ENCODE data around the gene NOXA1.
A peak's percentile ranks its signal among the peaks of the same experiment; 100 is the strongest.
"Not testable (repeated sequence)": the region's sequence is repeated elsewhere in the genome, so short reads cannot be mapped to it uniquely, and the experiment has no call there.

NOXA1 gene, protein sequence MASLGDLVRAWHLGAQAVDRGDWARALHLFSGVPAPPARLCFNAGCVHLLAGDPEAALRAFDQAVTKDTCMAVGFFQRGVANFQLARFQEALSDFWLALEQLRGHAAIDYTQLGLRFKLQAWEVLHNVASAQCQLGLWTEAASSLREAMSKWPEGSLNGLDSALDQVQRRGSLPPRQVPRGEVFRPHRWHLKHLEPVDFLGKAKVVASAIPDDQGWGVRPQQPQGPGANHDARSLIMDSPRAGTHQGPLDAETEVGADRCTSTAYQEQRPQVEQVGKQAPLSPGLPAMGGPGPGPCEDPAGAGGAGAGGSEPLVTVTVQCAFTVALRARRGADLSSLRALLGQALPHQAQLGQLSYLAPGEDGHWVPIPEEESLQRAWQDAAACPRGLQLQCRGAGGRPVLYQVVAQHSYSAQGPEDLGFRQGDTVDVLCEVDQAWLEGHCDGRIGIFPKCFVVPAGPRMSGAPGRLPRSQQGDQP

DNA sequence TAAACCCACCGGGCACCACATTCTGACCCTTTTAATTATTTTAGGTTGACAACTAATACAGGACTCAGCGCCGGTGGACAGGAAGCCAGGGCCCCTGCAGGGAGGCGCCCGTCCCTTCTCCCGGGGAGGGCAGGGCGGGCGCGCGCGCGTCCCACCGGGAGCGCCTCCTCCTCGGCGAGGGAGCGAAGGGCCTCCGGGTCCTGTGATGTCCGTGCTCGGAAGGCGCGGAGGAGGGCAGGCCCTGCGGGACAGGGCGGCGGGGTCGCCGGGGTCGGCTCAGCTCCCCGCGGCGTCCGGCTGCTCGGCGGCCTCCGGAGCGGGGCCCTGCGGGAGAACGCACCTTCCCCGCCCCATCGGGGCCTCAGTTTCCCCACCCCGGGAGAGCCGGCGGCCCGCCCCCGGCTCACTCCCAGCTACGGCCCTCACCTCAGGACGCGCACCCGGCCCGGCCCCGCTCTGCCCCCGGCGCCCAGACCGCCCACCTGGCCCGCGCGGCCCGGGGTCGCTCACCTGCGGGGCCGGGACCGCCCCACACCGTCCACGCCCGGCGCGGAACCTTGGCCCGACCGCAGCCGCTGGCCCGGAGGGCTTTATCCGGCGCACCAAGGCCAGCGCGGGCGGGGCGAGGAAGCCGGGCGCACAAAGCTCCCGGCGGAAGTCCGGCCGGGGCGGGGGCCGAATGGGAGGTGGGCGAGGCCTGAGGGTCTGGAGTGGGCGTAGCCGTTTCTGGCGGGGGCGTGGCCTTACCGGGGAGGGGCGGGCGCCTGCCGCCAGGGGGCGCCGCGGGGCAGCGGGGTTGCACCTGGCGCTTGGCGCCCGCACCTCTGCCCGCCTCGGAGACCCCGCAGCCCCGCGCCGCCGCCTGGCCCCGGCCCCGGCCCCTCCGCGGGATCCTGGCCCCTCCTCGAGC lies at the start of gene NOXA1, which contains the start of gene EXD3:
Gene NOXA1 (plus strand): TSS at position 790 of the 910 bp plus-strand sequence. CDS start 137 bp downstream, outside the sequence.
Gene EXD3 (minus strand): TSS at position 559 of the 910 bp plus-strand sequence. CDS start 27,805 bp downstream, outside the sequence.
- DNase-seq: peak; percentile 73

DNA sequence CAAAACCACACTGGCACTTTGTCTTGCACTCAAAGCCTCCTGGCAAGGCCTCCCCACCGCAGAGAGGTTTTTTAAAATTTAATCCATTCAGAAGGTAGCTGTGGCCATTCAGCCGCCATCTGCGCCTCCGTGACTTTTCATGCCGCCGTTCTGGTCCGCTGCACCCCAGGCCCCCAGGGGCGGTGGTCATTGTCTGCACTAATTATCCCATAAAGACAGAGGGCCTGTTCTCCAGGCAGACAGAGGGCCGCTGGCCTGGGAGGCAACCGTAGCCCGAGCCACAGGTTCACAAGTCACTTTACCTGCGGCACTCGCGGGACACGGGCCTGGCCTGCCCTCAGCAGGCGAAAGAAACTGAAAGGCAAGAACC lies 49.6 kb upstream of the NOXA1 start:
- DNase-seq: no peak

DNA sequence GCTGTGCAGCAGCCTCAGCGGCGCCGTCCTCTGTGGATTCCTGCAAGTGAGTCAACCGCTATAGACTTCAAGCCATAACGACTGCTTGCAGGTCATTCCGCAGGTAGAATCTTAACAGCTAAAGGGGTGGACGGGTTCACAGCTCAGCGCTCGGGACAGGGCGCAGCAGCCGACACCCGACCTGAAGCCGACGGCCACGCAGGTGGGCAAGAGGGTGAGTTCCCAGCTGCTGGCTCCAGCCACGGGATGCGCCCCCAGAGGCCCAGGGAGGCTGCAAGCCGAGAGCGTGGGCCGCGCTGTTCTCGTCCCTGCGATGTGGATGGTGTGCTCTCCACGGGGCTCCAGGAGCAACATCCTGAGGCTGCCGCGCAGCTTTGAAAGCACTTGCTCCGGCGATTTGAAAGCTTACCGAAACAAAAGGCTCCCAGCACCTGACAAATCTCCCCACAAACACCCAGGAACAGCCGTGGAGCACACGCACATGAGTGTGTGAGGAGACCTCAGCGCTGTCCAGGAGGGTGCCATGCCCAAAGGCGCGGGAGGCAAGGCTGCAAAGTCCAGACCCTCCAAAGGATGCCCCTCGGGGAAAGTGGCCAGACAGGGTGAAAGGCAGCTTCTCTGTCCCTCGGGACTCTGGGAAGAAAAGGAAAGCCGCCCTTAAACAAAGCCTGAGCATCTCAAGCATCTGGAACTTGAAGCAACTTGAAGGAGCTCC lies 48.9 kb upstream of the NOXA1 start:
- DNase-seq: no peak

DNA sequence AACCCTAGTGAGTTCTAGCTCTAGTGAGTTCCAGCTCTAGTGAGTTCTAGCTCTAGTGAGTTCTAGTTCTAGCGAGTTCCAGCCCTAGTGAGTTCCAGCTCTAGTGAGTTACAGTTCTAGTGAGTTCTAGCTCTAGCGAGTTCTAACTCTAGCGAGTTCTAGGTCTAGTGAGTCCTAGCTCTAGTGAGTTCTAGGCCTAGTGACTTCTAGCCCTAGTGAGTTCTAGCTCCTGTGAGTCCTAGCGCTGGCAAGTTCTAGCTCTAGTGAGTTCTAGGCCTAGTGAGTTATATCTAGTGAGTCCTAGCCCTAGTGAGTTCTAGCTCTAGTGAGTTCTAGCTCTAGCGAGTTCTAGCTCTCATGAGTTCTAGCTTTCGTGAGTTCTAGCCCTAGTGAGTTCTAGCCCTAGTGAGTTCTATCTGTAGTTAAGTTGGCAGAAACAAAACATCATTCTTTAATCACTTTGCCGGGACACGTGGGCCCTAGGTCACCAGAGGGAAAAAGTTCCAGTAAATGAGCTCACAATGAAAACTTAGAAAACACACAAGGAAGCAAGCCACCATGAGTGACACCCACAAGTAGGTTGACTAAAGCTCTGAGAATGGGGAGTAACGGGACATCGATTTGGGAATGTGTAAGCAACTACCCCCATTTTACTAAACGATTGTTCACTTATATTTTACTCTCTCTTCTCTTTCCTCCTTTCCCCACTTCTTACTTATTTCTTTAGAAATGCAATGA lies 47.7 kb upstream of the NOXA1 start:
- no peak for DNase-seq

DNA sequence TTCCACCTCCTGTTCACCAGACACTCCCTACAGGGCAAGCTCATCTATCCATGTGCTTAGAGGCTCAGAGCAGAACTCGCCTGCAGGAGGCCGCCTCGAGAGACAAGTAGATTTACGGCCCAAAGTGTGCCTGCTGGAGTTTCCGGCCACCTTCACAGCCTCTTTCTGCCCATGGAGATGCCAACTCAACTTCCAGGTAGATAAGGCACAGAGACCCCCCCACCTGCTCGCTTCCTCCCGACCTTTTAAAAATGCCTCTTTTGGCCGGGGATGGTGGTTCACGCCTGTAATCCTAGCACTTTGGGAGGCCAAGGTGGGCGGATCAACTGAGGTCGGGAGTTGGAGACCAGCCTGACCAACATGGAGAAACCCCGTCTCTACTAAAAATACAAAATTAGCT lies 46.8 kb upstream of the NOXA1 start:
- DNase-seq: no peak

DNA sequence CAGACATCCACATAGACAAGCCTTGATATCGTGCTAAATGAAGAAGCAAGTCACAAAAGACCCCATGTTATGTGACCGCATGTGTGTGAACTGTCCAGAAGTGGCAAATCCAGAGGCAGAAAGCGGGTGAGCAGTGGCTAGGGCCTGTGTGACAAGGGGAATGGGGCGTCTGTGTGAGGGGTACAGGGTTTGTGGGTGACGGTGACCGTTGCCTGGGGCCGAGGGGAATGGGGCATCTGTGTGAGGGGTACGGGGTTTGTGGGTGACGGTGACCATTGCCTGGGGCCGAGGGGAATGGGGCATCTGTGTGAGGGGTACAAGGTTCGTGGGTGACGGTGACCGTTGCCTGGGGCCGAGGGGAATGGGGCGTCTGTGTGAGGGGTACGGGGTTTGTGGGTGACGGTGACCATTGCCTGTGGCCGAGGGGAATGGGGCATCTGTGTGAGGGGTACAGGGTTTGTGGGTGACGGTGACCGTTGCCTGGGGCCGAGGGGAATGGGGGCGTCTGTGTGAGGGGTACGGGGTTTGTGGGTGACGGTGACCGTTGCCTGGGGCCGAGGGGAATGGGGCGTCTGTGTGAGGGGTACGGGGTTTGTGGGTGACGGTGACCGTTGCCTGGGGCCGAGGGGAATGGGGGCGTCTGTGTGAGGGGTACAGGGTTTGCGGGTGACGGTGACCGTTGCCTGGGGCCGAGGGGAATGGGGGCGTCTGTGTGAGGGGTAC lies 44.3 kb upstream of the NOXA1 start:
- DNase-seq: not testable (repeated sequence)

DNA sequence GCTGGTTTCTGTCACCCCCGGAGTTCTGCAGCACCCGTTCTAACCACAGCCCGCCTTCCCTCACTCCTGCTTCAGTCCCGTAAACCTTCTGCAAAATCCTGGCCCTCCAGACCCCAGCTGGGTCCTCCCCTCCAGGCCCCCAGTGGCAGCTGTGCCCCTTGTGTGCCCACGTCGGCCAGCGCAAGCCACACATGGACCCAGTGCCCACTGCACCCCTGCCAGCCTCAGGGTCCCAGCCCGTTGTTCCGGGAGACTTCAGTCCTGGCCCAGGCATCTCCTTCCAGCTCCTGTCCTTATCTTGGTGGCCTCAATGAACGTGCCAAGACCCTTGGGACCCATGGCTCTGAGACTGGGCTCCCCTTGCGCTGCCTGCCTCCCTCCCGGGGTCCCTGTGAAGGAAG lies 43.4 kb upstream of the NOXA1 start:
- DNase-seq: no peak

DNA sequence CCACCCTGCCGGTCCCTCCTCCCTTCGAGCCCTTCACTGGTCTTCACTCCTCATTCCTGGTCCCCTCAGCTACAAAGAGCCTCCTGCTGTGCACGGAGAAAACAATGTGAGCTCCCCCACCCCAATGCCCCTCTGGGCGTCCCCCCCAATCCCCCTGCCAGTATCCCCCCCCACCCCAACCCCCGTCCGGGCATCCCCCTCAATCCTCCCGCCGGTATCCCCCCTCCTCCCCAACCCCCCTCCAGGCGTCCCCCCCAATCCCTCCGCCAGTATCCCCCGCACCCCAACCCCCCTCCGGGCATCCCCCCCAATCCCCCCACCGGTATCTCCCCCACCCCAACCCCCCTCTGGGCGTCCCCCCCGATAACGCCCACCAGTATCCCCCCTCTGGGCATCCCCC lies 43.0 kb upstream of the NOXA1 start:
- DNase-seq: no peak

DNA sequence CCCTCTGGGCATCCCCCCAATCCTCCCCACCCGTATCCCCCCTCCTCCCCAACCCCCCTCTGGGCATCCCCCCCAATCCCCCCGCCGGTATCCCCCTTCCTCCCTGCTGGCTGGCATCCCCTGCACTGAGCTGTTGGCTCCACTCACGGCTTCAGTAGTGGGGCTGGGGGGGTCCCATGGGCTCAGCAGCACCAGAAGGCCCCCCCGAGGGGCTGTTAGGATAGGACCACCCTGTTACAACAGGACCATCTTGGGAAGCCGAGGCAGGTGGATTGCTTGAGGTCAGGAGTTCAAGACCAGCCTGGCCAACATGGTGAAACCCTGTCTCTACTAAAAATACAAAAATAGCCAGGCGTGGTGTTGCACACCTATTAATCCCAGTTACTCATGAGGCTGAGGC lies 42.6 kb upstream of the NOXA1 start:
- no peak for DNase-seq

DNA sequence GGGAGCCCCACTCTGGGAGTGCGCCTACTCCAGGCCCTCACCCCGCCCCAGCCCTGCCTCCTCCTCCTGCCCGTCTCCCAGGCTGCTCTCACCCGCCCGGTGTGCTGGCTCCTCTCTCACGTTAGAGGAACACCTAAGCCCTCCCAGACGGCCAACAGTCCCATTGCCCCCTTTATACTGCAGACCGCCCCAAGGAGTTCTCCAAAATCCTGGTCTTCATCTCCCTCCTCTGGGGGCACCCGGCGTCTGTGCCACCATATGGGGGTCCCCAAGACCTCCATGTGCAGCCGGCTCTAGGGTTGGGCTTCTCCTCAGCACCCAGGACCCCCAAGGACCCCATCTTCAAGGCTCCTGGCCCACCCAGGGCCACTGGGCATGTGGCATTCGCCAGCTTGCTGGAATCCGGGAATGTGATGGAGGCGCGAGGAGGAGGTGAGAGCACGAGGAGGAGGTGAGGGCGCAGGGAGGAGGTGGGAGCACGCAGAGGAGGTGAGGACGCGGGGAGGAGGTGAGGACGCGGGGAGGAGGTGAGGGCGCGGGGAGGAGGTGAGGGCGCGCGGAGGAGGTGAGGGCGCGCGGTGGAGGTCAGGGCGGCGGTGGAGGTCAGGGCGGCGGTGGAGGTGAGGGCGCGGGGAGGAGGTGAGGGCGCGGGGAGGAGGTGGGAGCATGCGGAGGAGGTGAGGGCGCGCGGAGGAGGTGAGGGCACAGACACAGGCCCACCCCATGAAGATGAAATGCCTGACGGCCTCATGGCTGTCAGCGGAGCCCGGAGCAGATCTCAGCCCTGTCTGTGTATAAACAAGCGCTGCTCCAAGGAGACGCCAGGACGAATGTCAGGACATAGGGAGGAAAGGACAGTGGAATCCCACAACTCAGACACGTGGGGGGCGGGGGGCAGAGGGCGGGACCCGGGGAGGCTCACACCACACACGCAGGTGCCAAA lies 41.4 kb upstream of the NOXA1 start:
- DNase-seq: no peak

DNA sequence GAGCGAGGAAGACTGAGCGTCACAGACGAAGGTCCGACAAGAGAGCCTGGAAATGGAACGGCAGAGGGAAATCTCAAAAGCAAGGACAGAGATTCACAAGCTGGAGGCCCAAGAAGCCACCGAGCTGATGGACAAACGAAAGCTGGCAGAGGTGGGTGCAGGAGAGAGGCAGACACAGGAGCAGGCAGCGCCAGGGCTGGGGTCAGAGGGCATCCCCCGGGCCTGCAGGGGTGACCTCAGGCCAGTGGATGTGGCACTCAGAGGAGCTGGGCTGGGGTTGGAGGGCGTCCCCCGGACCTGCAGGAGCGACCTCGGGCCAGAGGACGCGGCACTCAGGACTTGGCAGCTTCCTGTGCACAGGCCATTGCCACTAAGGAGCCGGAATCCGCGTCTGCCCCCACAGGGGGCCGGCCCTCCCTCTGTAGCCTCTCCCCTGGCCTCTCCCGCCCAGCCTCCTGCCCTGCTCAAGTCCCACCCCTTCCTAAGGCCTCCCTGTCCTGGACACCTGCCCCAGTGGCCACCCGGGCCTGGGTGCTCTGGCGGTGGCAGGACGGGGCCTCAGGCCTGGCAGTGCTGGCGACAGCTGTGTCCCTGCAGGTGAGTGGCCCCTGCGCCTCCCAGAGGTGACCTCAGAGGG lies 40.6 kb upstream of the NOXA1 start:
- no peak for DNase-seq

DNA sequence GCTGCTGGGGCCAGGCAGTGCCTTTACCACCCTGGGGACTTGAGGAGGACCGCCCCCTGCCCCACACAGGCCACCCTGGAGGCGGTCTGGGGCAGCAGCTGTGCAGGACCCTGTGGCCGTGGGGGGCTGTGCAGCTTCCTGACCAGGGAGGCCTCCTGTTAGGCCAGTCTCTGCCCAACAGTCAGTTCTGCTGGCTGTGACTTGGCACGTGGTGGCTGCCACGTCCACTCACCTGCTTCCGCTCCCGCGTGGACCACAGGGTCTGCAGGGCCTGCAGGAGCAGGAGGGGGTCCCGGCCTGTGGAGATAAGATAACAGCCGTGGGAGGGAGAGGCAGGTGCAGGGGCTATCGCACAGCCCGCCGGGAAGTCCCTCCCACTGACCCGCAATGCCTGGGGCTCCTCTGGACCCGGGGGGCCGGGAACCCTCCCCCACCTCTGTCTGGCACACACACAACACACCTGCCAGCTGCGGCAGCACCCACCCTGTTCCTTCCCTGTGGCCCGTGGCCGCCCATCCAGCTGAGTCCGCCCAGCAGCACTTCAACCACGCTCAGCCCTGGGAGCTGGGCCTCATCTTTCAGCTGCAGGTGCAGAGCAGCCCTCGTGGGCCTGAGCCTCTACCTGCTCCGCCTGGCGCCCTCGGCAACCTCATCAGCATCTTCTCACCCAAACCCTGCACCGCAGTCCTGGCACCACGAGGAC lies 40.0 kb upstream of the NOXA1 start:
- no peak for DNase-seq

DNA sequence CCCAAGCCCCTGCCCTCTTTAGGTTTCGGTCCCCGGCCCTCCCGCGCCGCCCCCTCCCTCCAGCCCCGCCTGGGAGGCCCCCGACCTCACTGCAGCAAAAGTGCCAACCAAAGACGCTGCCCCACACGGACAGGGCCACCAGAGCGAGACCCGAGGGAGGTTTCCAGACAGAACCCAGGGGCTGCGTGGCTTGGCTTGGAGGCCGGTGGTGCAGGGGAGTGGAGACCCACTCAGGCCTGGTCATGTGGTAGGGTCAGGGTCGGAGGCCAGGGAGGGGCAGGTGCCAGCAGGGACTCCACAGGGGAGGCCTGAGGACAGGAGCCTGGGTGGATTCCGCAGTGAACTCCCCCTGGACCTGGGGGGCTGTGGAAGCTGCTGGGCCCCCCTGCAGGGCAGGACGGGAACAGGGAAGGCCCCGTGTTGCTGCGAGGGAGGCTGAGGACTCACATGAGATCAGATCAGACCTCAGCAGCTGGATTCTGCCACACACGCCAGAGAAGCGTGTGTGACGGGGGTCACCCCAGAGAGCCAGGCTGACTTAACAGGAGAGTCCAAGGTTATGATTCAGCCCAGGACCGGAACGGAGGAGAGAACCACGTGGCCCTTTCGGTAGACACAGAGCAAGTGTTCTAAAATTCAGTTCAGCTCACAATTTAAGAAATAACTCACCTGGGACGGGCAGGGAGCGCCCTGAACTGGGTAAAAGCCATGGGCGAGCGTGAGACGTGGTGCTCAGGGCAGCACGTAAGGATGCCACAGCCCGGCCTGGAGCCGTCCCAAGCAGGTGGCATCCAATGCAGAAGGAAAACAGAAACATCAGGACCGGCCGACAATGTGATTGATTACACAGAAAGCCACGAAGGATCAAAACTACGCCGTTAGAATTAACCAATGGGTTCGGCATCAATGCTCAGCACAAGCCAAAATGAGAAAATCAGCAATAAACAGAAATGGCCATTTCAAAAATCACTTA lies 39.1 kb upstream of the NOXA1 start:
- no peak for DNase-seq

DNA sequence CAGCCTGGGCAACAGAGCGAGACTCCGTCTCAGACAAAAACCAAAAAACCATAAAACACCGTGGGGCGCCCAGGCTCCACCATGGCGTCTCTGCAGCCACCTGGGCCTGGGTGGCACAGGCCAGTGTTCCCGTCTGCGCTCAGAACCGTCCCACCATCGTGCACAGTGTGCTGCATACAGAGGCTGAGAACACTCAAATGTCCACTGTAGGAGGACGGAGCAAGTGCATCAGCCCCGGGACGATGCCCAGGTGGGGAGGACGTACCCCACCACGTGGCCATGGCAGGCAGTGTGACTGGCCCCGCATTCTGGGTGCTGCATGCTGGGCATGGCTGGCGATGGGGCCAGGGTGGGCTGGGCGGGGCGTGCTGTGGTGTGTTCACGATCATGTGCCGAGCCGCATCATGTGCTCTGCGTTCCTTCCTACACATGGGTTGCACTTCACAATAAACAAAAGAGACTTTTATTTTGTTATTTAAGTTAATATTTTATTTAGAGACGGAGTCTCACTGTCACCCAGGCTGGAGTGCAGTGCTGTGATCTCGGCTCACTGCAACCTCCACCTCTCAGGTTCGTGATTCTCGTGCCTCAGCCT lies 38.0 kb upstream of the NOXA1 start:
- DNase-seq: no peak

DNA sequence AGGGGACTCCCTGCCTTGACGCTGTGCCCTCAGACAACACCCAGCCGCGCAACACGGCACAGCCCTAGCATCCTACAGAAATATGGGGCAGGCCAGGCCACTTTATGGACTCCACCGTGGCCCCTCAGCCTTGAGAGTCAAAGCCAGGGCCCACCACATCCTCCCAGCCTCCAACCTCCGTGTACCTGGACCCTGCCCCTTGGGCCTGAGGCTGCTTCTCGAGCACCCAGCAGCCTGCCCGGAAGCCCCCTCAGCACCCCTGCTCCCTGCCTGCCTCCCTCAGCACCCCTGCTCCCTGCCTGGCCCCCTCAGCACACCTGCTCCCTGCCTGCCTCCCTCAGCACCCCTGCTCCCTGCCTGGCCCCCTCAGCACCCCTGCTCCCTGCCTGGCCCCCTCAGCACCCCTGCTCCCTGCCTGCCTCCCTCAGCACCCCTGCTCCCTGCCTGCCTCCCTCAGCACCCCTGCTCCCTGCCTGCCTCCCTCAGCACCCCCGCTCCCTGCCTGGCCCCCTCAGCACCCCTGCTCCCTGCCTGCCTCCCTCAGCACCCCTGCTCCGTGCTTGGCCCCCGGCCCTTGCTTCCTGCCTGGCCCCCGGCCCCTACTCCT lies 36.6 kb upstream of the NOXA1 start:
- DNase-seq: not testable (repeated sequence)

DNA sequence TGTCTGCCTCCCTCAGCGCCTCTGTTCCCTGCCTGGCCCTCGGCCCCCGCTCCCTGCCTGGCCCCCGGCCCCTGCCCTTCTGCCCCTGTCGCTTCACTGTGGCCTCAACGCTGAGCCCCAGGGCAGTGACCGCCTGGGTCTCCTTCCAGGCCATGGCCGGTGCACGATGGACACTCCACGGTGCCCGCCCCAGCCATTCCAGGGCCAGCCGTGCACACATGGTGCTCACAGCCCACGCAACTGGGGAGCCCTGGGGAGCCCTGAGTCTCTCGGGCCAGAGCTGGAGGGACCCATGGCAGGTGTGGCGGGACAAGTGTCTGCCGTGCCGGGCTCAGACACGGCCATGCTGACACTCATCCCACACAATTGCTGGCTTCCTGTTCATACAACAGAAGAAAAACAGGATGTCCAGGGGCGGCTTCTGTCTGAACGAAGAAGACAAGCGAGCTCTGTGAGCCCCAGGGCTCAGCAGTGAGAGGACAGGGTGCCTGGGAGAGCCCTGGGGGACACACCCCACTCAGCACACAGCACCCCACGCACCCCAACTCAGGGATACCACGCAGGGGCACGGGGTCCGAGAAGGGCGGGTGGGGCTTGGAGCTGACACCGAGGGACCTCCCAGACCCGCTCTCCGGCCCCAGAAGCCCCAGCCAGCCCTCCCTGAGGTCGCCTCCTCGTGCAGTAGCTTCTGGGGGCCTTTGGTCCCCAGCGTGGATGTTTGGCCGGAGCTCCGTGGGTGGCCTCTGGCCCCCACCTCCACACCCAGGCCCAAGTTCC lies 35.9 kb upstream of the NOXA1 start:
- DNase-seq: no peak

Measured in NCI-H1694 treated with DMSO at 0.1 percent for 48 hours (cell line).